GM19328 (cell line): Measurements from ENCODE around the gene PTPRM.

Source experiments
- ATAC-seq: cut with Tn5 transposase; IDR thresholded peaks from one replicate; pipeline ENCODE4 v1.9.1; 2021; ENCODE audit warnings: mild to moderate bottlenecking, moderate library complexity; ENCODE audit not compliant: unreplicated experiment

The PTPRM gene

DNA sequence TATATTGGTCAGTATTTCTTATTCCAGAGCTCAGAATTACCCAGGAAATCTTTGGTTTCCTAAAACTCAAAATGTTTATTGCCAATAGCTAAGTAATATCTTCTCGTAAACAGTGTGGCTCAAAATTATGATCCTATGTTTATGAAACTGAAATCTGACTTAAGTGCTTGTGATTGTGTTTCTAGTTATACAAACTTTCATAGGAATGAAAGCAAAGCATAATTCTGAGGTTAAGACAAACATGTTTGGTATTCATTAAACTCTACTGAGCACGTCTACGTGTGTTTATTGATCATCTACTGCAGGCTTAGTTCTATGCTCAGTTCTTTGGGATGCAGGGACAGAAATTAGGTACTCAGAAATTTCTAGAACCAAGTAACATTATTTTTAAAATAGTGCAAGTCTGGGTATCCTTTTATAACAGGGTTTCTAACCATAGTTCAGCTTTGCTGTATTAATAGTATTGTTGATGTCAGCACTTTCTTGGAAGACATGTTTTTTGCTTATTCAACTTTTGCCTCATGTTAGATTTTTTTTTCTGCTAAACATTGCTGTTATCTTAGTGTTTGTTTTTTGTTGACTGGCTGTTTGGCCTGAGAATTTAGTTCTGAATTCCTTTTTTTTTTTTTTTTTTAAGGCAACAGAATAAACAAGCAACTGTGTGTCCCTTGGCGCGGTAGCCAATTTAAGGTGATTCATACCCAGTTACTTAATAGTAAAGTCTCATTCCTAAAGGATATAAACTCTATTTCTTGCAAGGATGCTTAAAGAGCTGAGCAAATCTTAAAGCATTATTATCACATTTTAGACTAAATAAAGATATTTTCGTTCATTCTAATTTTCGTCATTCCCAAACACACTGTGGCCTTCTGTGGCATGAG, 31.3 kb downstream of the PTPRM start:
- no peak for ATAC-seq

DNA sequence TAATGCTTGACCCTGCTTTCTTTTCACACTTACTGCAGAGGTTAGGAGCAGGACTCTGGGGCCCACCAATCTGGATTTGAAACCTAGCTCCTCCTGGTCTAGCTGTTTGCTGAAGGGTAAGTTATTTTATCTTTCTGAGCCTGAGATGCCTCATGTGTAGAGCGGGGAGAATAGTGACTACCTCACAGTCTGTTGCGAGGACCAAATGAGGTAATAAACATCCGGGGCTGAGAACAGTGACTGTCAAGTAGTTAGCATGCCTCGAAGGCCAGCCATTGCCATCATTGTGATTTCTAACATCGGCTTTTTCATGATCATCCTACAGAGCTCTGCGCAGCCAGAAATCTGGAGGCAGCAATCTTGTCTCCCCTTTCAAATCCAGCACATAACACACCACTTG, 32.9 kb downstream of the PTPRM start:
- ATAC-seq, result no peak

DNA sequence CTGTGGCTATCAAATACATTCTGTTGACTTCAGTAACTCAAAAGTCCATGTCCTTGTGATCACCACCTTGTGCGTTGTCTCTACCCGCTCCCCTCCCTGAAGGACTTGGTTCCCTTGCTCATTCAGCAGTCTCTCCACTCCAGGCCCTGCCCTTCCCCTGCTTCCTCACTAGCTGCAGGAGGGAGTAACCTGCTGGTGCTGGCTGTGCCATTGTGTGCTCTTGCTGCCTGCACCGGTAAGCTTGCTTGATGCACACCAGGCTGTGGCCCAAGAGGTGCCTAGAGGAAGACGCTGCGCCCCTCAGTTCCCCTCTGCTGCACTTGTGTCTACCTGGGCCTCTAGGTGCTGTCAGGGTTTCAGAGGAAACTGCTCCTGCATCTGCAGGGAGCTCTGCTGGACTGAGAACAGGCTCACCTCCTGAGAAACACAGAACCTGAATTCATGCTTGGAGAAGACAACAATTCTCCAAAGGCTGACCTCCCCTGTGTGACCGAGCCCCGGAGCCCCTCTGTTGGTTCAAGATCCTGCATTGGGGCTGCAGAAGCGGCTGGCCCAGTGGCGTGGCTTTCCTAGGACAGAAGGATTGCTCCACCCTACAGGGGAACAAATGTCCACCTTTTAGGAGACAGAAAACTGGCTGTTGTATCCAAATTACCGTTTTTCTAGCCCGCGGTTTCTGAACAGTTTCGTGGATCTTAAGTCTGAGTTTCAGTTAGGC, 33.6 kb downstream of the PTPRM start:
- ATAC-seq, result no peak

DNA sequence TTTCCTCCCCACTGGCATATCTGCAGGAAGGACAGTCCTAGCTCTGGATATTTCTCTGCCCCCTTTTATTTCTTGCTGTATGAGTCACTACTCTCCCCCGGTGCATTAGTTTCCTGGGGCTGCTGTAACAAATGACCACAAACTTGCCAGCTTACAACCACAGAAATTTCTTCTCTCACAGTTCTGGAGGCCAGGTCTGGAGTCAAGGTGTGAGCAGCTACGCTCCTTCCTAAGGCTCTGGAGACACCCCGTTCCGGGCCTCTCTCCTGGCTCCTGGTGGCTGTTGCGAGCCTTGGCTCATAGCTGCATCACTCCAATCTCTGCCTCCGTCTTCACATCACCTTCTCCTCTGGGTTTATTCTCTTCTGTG, 34.1 kb downstream of the PTPRM start:
- no peak for ATAC-seq

DNA sequence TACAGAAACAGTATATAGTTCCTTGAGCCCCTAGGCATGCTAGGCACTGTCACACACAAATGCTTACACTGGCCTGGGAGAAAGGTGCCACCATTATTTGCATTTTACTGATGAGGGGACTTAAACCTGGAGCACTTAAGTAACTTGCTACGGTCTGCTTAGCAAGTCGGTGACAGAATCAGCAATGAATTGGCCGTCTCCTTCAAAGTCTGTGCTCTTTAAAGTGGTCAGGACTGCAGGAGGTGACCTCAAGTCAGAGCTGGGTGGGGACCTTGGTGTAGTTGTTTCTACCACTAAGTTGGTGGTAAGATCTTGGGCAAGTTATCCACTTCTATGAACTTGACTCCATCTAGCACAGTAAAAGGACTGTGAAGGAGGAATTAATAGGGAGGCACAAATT, 34.8 kb downstream of the PTPRM start:
- no peak for ATAC-seq

DNA sequence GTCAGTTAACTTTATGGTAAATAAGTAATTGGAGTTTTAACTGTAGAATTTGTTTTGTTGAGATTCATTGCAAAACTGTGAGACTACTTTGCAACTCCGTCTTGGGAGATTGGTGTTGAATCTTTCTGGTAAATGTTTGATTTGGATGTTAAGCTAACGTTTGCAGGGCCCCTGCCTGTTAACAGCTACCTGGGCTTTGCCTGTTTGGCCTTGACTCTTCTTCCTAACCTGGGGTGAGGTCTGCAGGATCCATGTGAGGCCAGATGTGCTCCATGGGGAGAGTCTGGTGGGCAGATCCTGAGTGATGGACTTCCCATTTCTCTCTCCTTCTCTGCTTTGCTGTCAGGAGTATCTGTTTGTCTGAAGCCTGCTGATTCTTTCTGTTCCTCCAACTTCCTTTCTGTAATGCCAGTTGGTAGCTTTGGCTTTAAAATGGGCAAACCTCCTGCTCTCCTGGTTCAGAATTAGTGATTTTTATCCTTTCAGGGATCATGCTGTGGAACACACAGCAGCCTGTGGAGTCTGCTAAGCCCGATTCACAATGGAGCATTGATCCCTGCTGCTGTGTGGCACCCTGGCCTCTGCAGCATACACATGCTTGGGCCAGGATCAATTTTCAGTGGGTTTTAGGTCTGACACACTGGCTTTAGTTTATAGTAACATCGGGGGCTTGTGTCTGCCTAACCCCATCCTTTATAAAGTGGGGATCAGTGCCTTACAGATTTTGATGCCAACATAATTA, 36.3 kb downstream of the PTPRM start:
- no peak for ATAC-seq

DNA sequence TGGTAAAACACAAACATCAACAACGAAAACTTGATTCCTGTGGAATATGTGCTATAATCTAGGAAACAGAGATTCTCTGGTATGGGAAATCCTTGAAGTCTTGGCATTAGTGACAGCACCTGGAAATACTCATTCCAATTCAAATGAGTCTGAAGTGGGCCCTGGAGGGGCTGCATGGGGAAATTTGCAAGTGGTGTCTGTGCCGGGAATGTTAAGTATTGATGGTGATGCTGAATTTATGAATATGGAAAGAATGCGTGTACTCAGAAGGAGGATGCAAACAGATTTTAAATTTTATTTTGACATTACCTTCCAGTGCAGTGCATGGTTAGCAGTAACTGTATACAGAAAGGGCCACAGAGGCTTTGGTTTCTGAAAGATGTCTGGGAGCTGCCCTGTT, 37.2 kb downstream of the PTPRM start:
- ATAC-seq, result no peak

DNA sequence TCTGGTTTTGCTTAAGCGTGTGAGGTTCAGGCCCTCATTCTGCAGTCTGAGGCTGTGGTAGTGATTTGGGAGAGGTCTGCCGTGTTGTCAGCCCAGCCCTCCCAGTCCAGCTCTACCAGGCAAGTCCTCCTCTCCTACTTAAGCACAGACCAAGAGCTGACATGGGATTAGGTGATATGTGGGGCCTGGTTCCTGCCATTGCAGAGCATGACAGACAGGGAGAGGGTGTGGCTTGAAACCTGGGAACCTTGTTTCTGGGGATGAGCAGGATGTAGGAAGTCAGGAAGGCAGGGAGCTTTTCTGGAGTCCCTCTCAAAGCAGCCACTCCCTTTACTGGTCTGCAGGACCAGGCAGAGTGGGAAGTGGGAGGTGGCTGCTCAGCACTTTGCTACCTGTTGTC, 38.6 kb downstream of the PTPRM start:
- no peak for ATAC-seq

DNA sequence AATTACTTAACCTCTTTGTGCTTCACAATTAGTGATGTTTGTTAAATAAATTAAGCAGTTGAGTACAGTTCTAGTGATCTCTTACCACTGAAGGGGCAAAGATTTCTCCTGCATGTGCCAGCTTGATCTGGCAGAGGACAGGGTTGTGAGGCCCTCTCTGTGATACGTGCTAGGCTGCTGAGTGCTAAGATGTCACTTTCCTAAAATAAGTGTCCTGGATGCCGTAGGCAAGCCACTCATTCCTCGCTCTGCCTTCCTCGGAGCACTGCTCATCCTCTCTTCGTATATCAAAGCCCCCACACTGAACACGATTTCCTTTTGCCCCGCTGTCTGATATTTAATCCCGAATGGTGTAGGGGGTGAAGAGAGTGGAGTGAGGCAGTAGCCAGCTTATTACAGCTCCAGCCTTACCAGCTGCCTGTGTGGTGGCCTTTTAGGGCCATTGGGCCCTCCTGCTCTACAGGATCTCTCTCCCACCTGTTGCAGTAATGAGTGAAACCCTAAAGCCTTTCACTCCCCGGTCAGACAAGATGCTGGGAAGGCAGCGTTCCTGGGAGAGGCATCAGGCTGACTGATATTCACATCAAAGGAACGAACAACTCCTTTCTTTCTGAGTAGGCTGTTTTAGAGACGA, 40.5 kb downstream of the PTPRM start:
- ATAC-seq, result no peak

DNA sequence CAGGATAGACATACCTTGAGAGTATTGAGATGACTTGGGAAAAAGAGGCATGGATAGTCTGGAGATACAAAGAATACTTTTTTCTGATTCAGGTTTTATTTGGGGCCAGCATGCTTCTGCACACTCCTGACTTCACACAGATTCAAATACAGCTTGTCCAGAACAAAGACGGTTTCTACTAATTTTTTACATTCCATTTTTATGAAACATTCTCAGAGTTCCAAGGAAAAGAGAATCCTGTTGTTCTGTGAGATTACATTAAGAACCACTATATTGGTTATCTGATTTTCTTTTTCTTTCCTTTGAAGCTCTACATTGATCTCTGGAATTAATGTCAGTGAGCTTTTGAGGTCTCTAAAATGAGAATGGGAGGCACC, 41.0 kb downstream of the PTPRM start:
- no peak for ATAC-seq

DNA sequence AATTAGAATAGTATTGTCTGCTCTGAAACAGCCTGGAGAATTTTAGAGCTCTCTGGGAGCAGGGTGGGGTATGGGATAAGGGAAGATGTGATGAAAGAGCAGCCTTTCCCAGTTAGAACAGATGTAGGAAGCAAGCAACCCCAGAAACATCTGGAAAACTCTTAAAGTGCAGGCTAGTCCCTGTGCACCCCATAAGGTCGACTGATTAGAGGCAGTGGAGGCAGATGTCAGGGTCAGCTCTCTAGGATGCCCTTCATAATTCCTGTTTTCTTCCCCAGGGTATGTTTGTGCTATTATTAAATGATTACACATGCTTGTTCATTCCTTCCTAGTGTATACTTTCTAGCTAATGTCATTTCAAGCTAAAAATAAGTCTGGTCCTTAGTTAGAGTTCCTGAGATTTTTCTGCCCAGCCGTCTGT, 41.7 kb downstream of the PTPRM start:
- no peak for ATAC-seq

DNA sequence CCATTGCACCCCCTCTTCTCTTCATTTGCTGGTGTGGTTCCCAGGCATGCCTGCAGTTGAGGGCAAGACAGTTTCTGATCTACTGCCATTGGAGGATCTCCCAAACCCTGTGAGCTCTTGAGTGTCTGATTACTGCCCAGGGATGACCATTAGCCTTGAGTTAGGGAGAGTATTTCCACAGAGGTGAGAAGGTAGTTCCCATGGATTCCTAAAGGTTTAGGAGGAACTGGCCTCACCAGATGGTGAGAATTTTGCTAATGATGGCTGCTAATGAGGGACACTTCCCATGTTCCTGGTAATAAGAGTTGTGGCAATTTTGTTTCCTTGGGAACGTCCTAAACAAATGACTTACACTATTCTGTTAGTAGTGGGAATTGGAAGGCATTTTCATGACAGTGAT, 42.5 kb downstream of the PTPRM start:
- no peak for ATAC-seq

DNA sequence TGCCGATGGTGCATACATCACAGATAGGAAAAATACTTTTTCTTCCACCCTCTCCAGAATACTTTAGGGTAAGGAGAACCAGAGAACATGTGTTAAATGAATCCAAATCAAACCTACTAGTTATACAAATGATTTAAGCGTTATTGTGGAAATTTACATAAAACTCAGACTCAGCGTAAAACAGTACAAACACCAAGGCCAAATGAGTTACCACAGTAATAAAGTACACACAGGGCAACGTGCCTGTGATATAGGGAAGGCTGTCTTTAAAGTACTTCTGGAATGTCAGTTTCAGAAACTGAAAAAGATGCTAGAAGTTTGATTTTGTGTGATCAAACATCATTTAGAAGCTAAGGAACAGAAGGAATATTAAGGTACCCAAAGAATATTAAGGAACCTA, 46.9 kb downstream of the PTPRM start:
- ATAC-seq, result no peak

DNA sequence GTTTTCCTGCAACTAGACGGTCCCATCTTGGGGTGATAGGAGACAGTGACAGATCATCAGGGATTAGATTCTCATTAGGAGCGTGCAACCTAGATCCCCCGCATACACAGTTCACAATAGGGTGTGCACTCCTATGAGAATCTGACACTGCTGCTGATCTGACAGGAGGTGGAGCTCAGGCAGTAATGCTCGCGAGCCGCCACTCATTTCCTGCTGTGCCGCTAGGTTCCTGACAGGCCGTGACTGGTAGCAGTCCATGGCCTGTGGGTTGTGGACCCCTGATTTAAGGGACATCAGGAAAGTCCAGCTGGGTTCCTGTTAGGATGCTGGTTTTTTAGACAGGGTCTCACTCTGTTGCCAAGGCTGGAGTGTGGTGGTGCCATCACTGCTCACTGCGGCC, 48.7 kb downstream of the PTPRM start:
- no peak for ATAC-seq

DNA sequence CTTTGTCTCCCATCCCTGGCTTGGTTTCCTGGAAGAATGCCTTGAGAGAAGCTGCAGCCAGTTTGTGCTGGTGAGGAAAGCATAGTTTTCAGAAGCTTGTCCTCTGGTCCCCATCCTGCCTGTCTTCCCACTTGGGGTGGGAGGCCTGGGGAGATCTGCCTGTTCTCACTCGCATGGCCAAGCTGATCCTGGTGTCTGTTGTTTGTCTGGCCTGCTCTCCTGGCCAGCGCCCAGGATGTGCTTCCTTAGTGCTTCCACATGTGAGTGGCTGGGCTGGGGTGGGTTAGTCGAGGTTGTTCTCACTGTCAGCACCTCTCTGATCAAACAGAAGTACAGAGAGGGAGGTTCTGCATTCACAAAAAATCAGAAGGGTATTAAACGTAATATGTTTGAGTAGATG, 49.5 kb downstream of the PTPRM start:
- no peak for ATAC-seq

DNA sequence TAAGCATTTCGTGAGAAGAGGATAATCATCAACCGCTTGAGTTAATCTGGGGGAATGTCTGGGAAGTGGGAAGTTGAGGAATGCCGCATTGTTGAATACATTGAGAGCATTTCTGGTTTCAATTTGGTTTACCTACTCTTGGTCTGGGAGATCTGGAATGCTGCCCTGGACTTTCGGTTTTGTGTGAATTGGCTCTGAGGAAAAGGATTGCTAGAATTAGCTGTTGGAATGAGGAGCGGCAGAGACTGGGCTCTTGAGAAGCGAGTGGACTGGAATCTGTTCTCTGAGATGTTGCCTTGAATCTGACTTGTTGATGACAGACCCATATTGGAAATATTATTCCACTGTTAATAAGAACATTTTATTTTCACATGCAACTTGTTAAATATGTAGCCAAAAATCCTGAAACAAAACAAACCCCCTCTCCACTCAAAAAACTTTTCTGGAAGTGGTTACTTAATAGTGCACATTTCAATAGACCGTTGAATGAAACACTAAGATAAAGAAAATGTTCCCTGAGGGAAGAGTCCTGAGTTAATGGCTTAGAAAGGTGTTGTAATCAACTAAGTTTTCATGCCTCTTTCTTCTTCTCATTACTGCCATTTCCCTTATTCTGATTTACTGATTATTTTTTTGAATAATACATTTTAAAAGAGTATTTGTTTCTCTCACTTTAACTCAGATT, 50.8 kb downstream of the PTPRM start:
- ATAC-seq, result no peak

DNA sequence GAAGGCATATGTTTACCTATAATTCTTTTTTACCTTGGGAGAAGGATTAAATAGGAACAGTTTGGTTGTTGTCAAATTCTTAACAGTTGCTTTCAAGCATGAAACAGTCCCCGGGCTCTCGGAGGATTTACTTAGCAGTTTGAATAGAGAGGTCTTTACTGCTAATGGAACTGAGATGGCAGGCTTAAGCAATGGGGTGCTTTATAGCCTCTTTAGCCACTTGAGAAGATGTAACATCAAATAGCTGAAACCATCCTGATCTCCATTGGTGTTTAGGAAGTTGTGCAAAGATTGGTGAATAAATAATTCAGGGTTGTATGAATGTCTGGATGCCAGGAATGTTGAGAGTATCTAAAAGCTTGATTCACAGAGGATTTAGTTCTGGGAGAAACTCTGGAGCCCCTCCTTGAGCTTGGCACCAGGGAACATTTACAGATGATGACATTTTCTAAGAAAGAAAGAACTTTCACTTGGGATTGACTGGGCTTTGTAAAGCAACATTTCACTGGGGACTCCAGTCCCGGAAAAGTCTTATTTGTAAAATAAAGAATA, 51.9 kb downstream of the PTPRM start:
- ATAC-seq, result no peak

DNA sequence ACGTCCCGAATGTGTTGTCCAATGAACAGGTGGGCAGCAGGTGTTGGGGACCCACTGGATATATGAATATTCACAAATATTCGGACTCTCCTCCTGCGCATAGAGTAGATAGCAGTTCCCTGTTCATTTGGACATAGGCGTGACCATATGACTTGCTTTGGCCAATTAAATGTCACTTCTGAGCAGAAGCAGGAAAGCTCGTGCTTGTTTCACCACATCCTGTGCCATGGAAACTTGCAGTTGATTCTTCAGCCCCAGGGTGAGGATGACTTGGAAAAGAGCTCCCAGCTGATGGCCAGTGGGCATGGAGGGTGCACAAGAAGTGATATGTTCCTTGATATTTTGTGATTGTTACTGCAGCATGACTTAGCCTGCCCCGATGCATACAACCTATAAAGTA, 52.6 kb downstream of the PTPRM start:
- ATAC-seq, result no peak

DNA sequence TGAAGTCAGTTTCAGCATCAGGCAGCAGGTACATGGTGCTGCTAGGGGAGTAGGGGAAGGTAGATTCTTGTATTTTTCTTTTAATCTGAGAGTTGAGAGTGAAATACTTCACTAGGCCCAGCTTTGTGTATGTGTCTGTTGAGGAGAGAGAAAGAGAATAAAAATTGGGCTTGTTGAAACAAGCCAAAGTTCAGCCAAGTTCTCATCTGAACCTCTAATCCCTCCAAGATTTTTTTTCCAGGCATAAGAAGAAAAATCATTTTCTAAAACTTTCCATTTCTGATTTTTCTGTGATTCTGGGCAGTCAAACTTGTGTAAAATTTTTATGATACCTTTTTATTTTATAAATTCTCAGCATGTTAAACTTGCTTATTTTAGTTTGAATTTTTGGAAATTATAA, 55.6 kb downstream of the PTPRM start:
- no peak for ATAC-seq

DNA sequence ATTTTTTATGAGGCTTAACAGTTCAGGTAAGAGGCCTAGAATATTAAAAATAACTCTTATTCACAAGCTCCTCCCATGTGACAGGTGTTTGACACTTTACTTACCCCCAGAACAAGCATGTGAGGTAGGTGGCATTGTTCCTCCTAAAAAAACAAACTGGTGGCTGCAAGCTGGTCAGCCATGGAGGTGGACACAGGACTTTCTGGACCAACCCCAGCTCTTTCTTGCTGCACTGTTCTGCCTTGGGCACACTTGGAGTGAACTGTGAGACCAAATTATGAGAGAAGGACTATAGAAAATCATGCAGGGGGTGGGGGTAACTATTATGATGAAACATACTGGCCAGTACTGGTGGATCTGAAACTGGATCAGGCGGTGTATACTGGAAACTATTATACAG, 56.6 kb downstream of the PTPRM start:
- no peak for ATAC-seq

DNA sequence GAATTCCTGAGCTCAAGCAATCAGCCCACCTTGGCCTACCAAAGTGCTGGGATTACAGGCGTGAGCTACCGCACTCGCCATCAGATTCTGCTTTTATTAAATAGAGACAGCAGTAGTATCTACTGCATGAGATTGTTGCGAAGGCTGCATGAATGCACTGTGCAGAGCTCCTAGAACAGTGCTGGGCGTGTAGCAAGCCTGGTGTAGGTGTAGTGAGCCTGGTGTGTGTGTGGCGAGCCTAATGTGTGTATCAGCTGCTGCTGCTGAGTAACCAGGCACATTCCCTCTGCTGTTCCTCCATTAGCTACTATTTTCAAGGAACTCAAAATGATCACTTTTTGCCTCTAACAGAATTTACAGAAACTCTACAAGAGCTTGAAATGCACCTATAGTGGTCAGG, 57.6 kb downstream of the PTPRM start:
- ATAC-seq, result no peak
